Testis (tissue), 2 donors: ENCODE measurements around the gene DNAJB6.

Source experiments
- CTCF ChIP-seq, 3 experiments: fragments of 450-650 bp in 2 of 3; fragments of 200-600 bp in 1 of 3; sonication (generic) in 1 of 3; IDR thresholded peaks; one replicate each; pipeline ENCODE4 v1.5.1; 2016 to 2019; ENCODE audit warnings: antibody characterized with exemption in 3 of 3, mild to moderate bottlenecking in 2 of 3, moderate library complexity in 1 of 3
- POLR2A ChIP-seq: fragments of 450-650 bp; IDR thresholded peaks from one replicate; pipeline ENCODE4 v1.6.1; 2017; ENCODE audit warnings: antibody characterized with exemption, mild to moderate bottlenecking, moderate library complexity

GRCh38 chr7:157464971-157465886 lies 128.4 kb downstream of the DNAJB6 start:
- TF ChIP-seq CTCF (IDR thresholded peaks at IDR 0.05), result no peak
- no peak for TF ChIP-seq POLR2A
